ENCODE data around the gene CTDNEP1.

The CTDNEP1 gene
- 7.7 to 43.0 (median 11.5) reads per million in 18 experiments for total RNA-seq

- peak; percentile 99 to 100 for DNase-seq
Measured at GRCh38 chr17:7251661-7252175, at the start of gene CTDNEP1. Gene CTDNEP1, minus strand, starts transcription at chr17:7251734. Its CDS starts 438 bp downstream, at chr17:7251296.

GRCh38 chr17:7296189-7296861, 44.8 kb upstream of the CTDNEP1 start:
- DNase-seq, result peak; percentile 81 to 83

GRCh38 chr17:7295230-7296180, 44.0 kb upstream of the CTDNEP1 start:
- no peak for DNase-seq

- peak in 1 of 2 donors; percentile 36 for DNase-seq
Measured at GRCh38 chr17:7294614-7295153, 43.1 kb upstream of the CTDNEP1 start, which contains the start of gene YBX2. Gene YBX2, minus strand, starts transcription at chr17:7294639. Its CDS starts 139 bp downstream, at chr17:7294500.

GRCh38 chr17:7293816-7294613, 42.5 kb upstream of the CTDNEP1 start:
- DNase-seq, result no peak

GRCh38 chr17:7293159-7293558, 41.6 kb upstream of the CTDNEP1 start:
- no peak for DNase-seq

- DNase-seq, result no peak
Measured at GRCh38 chr17:7292729-7293128, 41.2 kb upstream of the CTDNEP1 start.

- DNase-seq, result no peak
Measured at GRCh38 chr17:7292194-7292593, 40.7 kb upstream of the CTDNEP1 start.

GRCh38 chr17:7290685-7291084, 39.2 kb upstream of the CTDNEP1 start:
- DNase-seq, result no peak

- no peak for DNase-seq
Measured at GRCh38 chr17:7290166-7290565, 38.6 kb upstream of the CTDNEP1 start.

- DNase-seq, result no peak
Measured at GRCh38 chr17:7289256-7290032, 37.9 kb upstream of the CTDNEP1 start.

GRCh38 chr17:7285679-7286078, 34.1 kb upstream of the CTDNEP1 start:
- no peak for DNase-seq

- no peak for DNase-seq
Measured at GRCh38 chr17:7284911-7285310, 33.4 kb upstream of the CTDNEP1 start.

GRCh38 chr17:7283471-7284216, 32.1 kb upstream of the CTDNEP1 start:
- DNase-seq, result peak in 1 of 2 donors; percentile 36

- peak; percentile 24 to 35 for DNase-seq
Measured at GRCh38 chr17:7282752-7283321, 31.3 kb upstream of the CTDNEP1 start.

GRCh38 chr17:7281953-7282751, 30.6 kb upstream of the CTDNEP1 start:
- DNase-seq, result no peak

- peak; percentile 94 to 95 for DNase-seq
Measured at GRCh38 chr17:7281074-7281952, 29.8 kb upstream of the CTDNEP1 start, which contains the start of gene SLC2A4. Gene SLC2A4, plus strand, starts transcription at chr17:7281718. Its CDS starts 217 bp downstream, at chr17:7281935.

GRCh38 chr17:7280519-7281073, 29.1 kb upstream of the CTDNEP1 start:
- peak; percentile 80 to 83 for DNase-seq
